NCI-H524 (cell line): Measurements from ENCODE around the gene FARP1.
A peak's percentile ranks its signal among the peaks of the same experiment; 100 is the strongest.

ENCODE experiments used
- DNase-seq, 2 experiments: peaks; one replicate each; lab custom pipeline; 2025; lab: John Stamatoyannopoulos, UW

FARP1 gene

GRCh38 chr13:98133946-98134345 lies 8.9 kb upstream of the FARP1 start:
- DNase-seq, result no peak

- DNase-seq, result no peak
These were observed 8.0 kb upstream of the FARP1 start for GRCh38 chr13:98134901-98135300.

- DNase-seq, result no peak
These were observed 1.8 kb upstream of the FARP1 start for GRCh38 chr13:98141091-98141490.

GRCh38 chr13:98141509-98142379 lies 1.1 kb upstream of the FARP1 start:
- peak in 1 of 2 experiments; percentile 43 for DNase-seq

GRCh38 chr13:98143157-98143553 lies 261 bp downstream of the FARP1 start:
- peak in 1 of 2 experiments; percentile 28 for DNase-seq

- DNase-seq, result no peak
These were observed 720 bp downstream of the FARP1 start for GRCh38 chr13:98143601-98144026.

- peak; percentile 4 to 27 for DNase-seq
These were observed 1.3 kb downstream of the FARP1 start for GRCh38 chr13:98144027-98144741.

- DNase-seq, result peak; percentile 3 to 52
These were observed 2.0 kb downstream of the FARP1 start for GRCh38 chr13:98144801-98145350.

- DNase-seq, result no peak
These were observed 4.6 kb downstream of the FARP1 start for GRCh38 chr13:98147521-98147920.

- no peak for DNase-seq
These were observed 8.1 kb downstream of the FARP1 start for GRCh38 chr13:98150832-98151479.

- peak; percentile 1 to 21 for DNase-seq
These were observed 12.7 kb downstream of the FARP1 start for GRCh38 chr13:98155475-98156109.

- DNase-seq, result no peak
These were observed 13.4 kb downstream of the FARP1 start for GRCh38 chr13:98156259-98156658.

- peak; percentile 17 to 35 for DNase-seq
These were observed 14.3 kb downstream of the FARP1 start for GRCh38 chr13:98157188-98157587.

GRCh38 chr13:98157609-98158008 lies 14.7 kb downstream of the FARP1 start:
- DNase-seq, result no peak

GRCh38 chr13:98158172-98158899 lies 15.4 kb downstream of the FARP1 start:
- DNase-seq, result peak in 1 of 2 experiments; percentile 50

GRCh38 chr13:98162935-98163334 lies 20.0 kb downstream of the FARP1 start:
- DNase-seq, result no peak

- DNase-seq, result no peak
These were observed 26.4 kb downstream of the FARP1 start for GRCh38 chr13:98169331-98169730.

GRCh38 chr13:98171900-98172589 lies 29.2 kb downstream of the FARP1 start:
- DNase-seq, result no peak

- no peak for DNase-seq
These were observed 29.9 kb downstream of the FARP1 start for GRCh38 chr13:98172590-98173422.
